NOMO-1 treated with dmso at 0.1 percent for 144 hours (cell line): ENCODE data around the gene HABP4.
A peak's percentile ranks its signal among the peaks of the same experiment; 100 is the strongest.

Source experiments
- DNase-seq: peaks from one replicate; lab custom pipeline; 2025; ENCODE audit not compliant: unreplicated experiment; lab: John Stamatoyannopoulos, UW

Gene HABP4, protein sequence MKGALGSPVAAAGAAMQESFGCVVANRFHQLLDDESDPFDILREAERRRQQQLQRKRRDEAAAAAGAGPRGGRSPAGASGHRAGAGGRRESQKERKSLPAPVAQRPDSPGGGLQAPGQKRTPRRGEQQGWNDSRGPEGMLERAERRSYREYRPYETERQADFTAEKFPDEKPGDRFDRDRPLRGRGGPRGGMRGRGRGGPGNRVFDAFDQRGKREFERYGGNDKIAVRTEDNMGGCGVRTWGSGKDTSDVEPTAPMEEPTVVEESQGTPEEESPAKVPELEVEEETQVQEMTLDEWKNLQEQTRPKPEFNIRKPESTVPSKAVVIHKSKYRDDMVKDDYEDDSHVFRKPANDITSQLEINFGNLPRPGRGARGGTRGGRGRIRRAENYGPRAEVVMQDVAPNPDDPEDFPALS

DNA sequence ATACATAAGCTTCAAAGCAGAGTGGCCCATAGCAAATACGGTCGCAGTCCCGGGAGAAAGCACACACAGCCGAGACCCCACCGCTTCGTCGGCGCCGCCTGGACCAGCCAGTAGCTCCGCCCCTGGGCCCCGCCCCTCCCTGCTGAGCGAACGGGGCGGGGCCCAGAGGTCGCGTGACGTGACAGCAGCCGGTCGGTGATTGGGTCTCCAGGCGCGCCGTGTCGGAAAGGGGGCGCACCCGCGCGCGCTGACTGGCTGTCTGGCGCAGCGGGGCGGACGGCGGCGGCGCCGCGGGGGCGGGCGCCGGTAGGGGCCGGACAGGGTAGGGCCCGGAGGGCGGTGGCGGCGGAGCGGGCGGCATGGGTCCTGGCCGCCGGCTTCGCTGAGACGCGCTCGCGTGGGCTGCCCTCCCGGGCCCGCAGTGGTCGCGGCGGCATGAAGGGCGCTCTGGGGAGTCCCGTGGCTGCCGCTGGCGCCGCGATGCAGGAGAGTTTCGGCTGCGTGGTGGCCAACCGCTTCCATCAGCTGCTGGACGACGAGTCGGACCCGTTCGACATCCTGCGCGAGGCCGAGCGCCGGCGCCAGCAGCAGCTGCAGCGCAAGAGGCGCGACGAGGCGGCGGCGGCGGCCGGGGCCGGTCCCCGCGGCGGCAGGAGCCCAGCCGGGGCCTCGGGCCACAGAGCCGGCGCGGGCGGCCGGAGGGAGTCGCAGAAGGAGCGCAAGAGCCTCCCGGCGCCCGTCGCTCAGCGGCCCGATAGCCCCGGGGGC is at the start of gene HABP4:
TSS of gene HABP4 (plus strand) at position 325 of the 768 bp plus-strand sequence. CDS start at position 436, 111 bp downstream.
- DNase-seq = peak; percentile 91

DNA sequence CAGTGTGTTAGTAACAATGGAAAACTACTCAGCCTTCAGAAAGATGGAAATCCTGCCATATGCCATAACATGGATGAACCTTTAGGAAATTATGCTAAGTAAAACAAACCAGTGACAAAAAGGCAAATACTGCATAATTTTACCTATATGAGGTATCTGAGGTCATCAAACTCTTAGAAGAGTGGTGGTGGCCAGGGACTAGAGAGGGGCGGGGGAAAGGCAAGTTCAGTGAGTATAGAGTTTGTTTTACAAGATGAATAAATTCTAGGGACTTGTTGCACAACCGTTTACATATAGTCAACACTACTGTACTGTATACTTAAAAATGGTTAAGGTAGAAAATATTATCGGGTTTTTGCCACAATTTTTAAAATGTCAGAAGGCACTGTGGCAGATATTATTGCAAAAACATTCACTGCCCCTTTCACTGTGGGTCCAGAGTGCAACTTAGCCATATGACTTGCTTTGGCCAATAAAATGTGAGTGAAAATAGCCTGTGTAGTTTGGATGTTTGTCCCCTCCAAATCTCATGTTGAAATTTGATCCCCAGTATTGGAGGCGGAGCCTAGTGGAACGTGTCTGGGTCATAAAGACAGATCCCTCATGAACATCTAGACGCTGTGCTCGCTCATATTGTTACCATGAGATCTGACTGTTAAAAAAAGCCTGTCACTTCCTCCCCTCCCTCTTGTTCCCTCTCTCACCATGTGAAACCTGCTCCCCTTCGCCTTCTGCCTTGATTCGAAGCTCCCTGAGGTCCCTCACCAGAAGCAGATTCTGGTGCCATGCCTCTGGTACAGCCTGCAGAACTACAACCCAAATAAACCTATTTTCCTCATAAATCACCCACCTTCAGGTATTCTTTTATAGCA is 41.3 kb upstream of the HABP4 start:
- no peak for DNase-seq

GRCh38 chr9:96411129-96411838 is 38.7 kb upstream of the HABP4 start:
- no peak for DNase-seq

DNA sequence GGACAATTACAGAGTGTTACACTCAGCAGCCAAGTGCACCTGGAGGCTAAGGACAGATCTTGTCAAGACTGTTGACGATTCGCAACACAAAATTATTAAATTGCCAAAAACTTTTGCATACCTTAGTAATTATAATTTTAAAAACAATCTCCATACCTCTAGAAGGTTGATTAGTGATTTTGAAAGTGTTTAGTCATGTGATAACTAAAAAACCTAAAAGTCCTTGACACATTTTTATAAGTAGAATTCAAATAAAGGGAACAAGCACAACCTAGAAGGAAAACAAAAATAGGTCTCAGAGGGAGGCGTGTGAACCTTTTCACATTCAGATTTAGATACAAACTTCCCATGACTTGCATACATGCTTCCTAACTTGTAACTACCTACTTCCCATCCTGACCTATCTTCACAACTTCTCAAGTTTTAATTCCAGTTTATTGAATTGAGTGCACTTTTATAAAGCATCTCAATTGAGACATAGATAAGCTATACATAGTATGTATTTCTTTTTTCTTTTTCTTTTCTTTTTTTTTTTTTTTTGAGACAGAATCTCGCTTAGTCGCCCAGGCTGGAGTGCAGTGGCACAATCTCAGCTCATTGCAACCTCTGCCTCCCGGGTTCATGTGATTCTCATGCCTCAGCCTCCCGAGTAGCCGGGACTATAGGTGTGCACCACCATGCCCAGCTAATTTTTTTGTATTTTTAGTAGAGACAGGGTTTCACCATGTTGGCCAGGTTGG is 37.6 kb upstream of the HABP4 start:
- DNase-seq = no peak

DNA sequence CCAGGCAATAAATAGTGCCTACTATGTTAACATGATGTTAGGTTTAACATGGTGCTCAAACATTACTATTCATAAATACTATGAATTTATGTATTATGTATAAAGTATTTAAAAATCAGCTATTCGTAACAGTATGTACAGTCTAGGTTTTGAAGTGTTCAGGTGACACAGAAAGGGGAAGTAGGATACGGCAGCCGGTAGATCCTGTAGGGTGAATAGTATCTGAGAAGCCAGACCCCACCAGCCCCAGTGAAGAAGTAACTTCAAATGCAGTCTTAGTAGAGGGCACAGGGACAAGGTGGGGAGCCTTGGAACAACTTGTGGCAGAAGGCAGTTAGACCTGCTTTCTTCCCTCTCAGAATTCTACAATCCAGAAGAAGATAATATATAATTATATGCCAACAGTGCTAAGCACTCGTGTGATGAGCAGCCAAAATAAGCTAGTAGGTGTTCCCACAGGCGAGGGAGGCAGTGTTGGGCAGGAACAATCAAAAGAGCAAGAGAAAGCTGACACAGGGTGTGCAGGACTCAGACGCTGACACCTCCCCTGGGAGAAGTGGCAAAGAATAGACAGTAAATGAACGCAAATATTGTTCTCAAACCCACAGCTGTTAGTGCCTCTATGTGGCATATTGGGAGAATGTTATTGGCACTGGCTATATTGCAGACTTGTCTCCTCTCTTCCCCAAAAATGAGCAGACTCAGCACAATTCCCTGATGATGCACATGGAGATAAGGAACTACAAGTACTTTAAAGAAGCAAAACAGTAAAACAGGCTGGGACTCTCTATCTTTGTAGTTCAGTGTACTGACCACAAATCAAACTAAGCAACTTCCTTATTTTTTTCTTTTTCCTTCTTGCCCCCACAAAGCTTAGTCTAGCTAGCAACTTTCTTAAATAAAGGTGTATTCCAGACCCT is 36.4 kb upstream of the HABP4 start:
- DNase-seq = peak; percentile 41

DNA sequence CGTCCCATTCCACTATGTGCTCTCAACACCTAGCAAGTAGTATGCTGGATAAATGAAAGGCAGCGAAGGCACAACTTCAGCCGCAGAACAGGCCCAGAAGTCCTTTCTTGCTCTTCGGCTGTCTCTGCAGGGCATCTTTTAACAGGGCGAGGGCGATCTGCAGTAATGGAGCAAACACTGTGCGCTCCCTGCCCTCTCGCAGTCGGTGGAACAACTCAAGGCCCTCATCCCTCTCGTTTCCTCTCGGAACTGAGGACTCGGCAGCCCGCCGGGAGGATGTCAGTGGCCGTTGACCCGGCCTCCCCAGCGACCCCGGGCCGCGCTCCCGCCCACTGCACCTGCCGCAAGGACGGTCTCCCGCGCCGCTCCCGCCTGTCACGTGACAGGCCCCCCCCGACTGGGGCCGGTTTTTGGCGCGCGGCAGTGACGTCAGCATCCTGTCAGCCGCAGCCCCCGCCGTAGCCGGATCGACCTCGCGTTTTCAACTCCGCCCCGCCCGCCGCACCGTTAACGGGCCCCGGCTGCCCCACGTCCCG is 32.9 kb upstream of the HABP4 start:
- peak; percentile 62 for DNase-seq

GRCh38 chr9:96417661-96418082 is 32.3 kb upstream of the HABP4 start:
- no peak for DNase-seq

DNA sequence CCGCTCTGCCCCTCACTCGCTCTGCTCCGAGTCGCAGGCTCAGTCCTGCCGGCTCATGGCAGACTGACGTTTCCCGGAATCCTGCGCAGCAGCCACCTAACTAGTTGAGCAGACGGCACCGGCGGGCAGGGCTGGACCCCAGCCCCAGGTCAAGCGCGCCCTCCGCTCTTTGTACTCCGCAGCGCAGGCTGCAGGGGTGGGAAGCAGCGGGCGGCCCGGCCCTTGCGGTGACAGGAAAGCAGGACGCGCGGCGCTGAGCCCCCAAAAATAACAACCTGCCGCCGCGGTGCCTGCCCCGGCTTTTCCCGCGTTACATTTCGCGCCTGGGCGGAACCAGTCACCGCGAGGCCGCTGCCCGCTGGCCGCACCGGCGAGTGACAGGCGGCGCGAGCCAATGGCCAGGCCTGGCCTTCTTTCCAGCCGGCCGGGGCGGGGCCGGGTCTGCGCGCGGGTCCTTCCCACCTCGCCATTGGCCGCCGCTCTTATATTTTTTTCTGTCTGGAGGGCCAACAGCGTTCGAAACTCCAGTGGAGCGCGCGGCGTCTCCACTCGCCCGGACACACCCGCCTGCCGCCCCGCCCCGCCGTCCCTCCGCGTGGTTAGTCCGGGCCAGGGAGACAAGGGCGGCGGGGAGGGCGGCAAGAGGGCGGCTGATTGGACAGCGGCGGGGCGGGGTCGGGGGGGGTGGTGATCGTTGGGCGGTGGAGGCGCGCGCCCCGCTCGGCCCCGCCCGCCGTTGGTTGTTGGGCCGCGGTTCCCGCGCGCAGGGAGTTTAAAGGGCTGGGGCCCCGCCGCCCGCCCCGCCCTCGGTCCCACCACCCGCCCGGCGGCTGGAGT is 31.7 kb upstream of the HABP4 start, which contains the start of gene ZNF367:
TSS of gene ZNF367 (minus strand) at position 288 of the 837 bp plus-strand sequence. CDS start 338 bp downstream, outside the sequence.
- peak; percentile 98 for DNase-seq

DNA sequence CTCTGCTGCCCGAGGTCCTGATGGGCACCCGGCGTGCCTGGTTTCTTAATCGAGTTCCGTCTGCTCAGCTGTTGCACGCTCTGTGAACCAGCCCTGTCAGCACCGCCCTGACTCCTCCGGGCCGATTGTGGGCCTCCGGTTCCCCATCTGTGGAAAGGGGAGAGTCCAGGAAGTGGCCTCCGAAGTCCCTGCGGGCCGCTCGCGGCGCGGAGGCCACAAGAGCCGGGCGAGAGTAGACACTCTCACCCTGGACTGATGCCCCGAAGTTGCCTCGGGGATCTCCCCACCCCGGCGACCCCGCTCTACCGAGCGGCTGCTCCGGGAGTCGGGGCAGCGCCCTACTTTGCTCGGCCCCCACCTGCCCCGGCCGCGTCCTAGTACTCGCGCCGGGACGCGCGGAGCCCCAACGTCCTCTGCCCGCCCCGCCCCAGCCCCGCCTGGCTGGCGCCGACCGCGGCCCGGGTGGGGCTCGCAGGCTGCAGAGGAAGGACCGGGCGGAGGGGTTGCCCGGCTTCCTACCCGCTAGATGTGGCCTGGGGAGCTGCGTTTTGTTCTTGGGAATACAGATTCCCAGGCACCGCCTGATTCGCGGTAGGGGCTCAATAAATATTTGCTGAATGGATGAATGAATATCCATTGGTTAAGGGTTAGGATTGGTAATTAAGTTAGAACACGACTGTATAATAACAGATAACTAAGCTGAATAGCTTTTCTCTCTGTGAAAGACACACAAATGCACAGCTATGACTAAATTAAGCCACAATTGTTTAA is 30.9 kb upstream of the HABP4 start:
- peak; percentile 79 for DNase-seq

- no peak for DNase-seq
Observed at GRCh38 chr9:96419691-96419969, 30.3 kb upstream of the HABP4 start.

DNA sequence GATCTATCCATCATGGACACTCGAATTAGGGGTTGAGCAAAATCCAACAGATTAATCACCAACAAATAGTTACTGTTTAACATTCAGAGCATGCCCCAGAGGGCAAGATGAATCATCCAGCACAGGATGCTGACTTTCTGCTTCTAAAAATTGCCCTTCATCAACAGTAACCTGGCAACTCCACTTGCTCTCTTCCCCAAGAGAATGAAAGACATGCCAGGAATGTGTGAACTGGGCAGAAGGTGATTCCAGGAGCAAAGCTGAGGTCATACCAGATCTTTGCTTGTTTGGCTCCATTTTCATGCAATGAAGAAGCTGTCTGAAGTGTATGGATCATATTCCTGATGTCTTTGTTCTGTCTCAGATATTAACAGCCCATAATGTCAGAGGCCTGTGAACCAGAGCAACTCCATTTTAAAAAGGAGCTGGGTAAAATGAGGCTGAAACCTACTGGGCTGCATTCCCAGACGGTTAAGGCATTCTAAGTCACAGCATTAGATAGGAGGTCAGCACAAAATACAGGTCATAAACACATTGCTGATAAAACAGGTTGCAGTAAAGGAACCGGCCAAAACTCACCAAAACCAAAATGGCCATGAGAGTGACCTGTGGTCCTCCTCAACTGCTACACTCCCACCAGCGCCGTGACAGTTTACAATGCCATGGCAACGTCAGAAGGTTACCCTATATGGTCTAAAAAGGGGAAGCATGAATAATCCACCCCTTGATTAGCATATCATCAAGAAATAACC is 29.3 kb upstream of the HABP4 start:
- peak; percentile 3 for DNase-seq

DNA sequence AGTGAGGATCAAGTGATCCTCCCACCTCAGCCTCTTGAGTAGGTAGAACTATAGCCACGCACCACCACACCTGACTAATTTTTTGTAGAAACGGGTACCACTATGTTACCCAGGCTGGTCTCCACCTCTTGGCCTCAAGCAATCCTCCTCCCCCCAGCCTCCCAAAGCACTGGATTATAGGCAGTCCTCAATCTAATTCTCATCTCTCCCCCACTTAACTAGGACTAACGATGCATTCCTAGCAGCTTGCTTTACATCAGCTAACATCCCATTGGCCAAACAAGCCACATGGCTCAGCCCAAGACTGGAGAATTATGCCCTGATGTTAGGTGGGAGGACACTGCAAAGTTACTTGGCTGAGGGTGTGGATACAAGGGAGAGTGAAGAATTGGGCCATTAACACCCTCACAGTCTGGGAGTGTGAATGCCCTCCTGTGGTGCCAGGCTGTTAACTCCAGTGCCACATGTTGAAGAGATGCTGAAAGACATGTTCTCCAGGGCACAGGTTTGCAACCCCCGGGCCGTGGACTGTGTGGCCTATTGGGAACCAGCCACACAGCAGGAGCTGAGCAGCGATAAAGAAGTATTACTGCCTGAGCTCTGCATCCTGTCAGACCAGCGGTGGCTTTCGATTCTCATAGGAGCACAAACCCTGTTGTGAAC is 26.5 kb upstream of the HABP4 start:
- DNase-seq = no peak

GRCh38 chr9:96423985-96424336 is 26.0 kb upstream of the HABP4 start:
- no peak for DNase-seq

GRCh38 chr9:96425500-96426169 is 24.3 kb upstream of the HABP4 start:
- DNase-seq = no peak

- DNase-seq = no peak
Observed at GRCh38 chr9:96429732-96430131, 20.2 kb upstream of the HABP4 start.
